ENCODE measurements around the gene LOXHD1. TPM values are rescaled to one million over a fixed set of nuclear protein-coding genes. Genes with fewer than 3 reads are reported as not detected.

Gene LOXHD1
- polyA plus RNA-seq, 1 experiment = not detected

DNA sequence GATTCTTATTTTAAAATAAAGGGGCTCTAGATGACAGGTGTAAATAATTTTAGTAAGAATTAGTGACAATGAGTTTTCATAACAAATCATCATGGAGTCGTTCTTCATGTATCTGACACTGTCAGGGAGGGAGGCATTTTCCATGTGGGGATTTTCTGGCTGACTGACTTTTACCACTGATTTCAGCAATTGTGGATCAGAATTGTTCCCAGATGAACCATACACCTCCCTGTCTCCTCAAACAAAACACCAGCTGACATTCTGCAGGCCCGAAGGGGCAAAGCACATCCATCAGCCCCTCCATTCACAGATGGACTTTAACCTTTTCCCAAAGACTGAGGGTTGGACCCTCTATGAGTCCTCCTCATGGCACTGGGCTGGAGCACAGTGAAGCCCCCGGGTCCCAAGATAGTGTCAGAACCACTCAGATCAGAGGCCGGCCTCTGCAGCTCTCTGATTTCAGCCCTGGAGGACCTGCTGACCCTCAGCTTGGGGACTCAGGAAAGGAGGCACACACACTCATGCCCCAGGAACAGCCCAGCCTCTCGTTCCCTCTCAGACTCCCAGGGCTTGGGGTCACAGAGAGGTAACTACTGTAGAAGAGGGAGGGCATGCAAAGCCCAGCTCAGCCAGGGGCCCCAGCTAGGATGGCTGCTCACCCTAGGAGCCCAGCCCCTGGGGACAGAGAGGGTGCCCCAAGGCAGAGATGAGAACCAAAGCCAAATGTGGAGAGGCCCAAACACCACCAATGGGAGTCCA lies 43.2 kb upstream of the LOXHD1 start:
- DNase-seq (ENCODE audit: low read depth, low spot score) = no peak

DNA sequence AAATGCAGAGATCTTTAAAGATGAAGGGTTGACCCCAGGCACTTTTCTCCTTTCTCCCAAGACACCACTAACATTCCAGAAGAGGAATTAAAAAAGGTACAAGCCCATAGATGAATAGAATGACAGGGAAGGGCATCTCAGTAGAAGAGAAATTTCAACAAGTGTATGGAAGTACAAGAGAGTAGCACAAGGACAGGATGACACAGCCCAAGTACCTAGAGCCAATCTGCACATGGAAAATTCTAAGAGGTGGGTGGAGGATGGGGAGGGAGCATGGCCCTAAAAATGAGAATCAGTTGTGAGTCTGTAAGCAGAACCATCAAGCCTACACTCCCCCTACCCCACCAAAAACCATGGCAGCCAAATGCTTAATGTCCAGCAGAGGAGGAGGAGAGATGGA lies 39.7 kb upstream of the LOXHD1 start:
- TF ChIP-seq, protein P1, sequence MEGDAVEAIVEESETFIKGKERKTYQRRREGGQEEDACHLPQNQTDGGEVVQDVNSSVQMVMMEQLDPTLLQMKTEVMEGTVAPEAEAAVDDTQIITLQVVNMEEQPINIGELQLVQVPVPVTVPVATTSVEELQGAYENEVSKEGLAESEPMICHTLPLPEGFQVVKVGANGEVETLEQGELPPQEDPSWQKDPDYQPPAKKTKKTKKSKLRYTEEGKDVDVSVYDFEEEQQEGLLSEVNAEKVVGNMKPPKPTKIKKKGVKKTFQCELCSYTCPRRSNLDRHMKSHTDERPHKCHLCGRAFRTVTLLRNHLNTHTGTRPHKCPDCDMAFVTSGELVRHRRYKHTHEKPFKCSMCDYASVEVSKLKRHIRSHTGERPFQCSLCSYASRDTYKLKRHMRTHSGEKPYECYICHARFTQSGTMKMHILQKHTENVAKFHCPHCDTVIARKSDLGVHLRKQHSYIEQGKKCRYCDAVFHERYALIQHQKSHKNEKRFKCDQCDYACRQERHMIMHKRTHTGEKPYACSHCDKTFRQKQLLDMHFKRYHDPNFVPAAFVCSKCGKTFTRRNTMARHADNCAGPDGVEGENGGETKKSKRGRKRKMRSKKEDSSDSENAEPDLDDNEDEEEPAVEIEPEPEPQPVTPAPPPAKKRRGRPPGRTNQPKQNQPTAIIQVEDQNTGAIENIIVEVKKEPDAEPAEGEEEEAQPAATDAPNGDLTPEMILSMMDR (IDR thresholded peaks at IDR 0.05; ENCODE audit: low read depth, low read length) = no peak
- ChIA-PET POLR2A (no interaction called here), CTCF (no interaction called here)

More for the DNA sequence above, 43.2 kb upstream of the LOXHD1 start:
- TF ChIP-seq, protein P1 (IDR thresholded peaks at IDR 0.05; ENCODE audit: low read depth, low read length) = no peak
- CTCF ChIA-PET = no interaction called here
- Histone ChIP-seq H3K27ac (ENCODE audit: low read depth, low read length) (no peak overlapping the region), H3K4me3 (ENCODE audit: low read depth, low read length) (no peak overlapping the region), H3K27me3 (ENCODE audit: control insufficient read depth, insufficient read depth, low read length) (no peaks in the 10 kb centered on the region), H3K9me3 (ENCODE audit: control insufficient read depth, insufficient read depth, low read length) (no peaks in the 10 kb centered on the region)
- POLR2A ChIA-PET = no interaction called here

DNA sequence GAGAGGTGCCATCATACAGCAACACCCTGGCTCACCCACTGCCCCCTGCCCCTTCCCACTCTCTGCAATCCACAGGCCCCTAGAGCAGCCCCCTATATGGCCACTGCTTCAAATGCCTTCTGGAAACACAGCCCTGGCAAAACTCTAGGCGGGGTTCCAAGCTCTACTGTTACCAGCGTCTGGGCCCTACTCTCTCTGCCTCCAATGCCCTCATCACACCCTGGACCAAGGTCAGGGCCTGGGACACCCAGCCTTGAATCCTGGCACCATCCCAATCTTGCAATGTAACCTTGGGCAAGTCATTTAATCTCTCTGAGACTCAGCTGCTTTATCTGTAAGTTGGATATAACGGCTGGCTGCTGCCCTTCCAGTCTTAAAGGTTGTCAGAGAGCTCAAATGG lies 39.2 kb upstream of the LOXHD1 start:
- CTCF ChIA-PET = no interaction called here
- TF ChIP-seq, protein P1 (IDR thresholded peaks at IDR 0.05; ENCODE audit: low read depth, low read length) = no peak

More for the DNA sequence above, 39.7 kb upstream of the LOXHD1 start:
- no peak overlapping the region for H3K27ac ChIP-seq (ENCODE audit: low read depth, low read length)
- H3K9me3 ChIP-seq (ENCODE audit: control insufficient read depth, insufficient read depth, low read length) = no peaks in the 10 kb centered on the region
- H3K4me3 ChIP-seq (ENCODE audit: low read depth, low read length) = no peak overlapping the region
- no peak for DNase-seq (ENCODE audit: low read depth, low spot score)
- H3K27me3 ChIP-seq (ENCODE audit: control insufficient read depth, insufficient read depth, low read length) = peaks cover 2% of the 10 kb centered on the region

DNA sequence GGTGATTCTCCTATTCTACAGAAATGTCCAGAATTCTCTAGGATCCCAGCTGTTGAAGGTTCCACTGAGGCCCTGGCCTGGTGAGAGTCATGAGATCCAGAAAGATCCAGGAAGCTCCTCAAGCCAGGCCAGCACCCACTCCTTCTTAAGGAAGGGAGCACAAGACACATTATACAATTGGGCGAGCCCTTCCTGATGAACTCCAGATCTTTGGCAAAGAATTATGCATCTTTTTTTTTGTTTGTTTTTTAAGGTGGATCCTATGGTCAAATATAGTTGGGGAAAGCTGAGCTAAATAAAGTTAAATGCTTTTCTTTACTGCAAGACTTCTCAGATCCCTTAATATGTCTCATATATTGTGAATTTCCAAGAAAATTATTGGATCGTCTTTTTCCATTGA lies 37.0 kb upstream of the LOXHD1 start:
- ChIA-PET CTCF (no interaction called here), POLR2A (no interaction called here)
- DNase-seq (ENCODE audit: low read depth, low spot score) = no peak

More for the DNA sequence above, 39.2 kb upstream of the LOXHD1 start:
- POLR2A ChIA-PET = no interaction called here
- Histone ChIP-seq H3K27me3 (ENCODE audit: control insufficient read depth, insufficient read depth, low read length) (peaks cover 2% of the 10 kb centered on the region), H3K4me3 (ENCODE audit: low read depth, low read length) (no peak overlapping the region), H3K9me3 (ENCODE audit: control insufficient read depth, insufficient read depth, low read length) (no peaks in the 10 kb centered on the region), H3K27ac (ENCODE audit: low read depth, low read length) (no peak overlapping the region)
- DNase-seq (ENCODE audit: low read depth, low spot score) = no peak

More for the DNA sequence above, 37.0 kb upstream of the LOXHD1 start:
- no peaks in the 10 kb centered on the region for H3K9me3 ChIP-seq (ENCODE audit: control insufficient read depth, insufficient read depth, low read length)
- no peak overlapping the region for H3K27ac ChIP-seq (ENCODE audit: low read depth, low read length)
- no peak overlapping the region for H3K4me3 ChIP-seq (ENCODE audit: low read depth, low read length)
- TF ChIP-seq, protein P1 (IDR thresholded peaks at IDR 0.05; ENCODE audit: low read depth, low read length) = no peak
- H3K27me3 ChIP-seq (ENCODE audit: control insufficient read depth, insufficient read depth, low read length) = peaks cover 2% of the 10 kb centered on the region
